NCI-H1930 (cell line): ENCODE results near the gene AFAP1L1.
"Not testable (repeated sequence)": the region's sequence is repeated elsewhere in the genome, so short reads cannot be mapped to it uniquely, and the experiment has no call there.

Experiments used
- DNase-seq, 2 experiments: peaks; one replicate each; lab custom pipeline; 2025; lab: John Stamatoyannopoulos, UW

Gene AFAP1L1

DNA sequence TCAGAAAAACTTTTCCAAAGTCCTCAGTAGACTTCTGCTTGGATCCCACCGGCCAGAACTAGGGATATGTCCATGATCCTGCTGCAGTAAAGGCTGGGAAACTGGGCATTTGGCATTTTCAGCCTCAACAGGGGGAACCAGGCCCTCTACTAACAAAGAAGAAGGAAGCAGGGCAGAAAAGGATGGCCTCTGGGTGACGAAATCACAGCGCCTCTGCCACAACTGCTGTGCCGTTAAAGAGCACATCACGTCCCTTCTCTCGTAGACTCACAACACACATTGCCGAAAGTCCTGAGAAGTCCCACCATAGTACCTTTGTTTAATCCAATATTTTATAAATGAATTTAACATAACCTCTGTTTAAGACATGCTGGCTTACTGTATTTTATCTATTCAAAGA lies 10.4 kb upstream of the AFAP1L1 start:
- no peak for DNase-seq

GRCh38 chr5:149262315-149262714 lies 9.3 kb upstream of the AFAP1L1 start:
- DNase-seq: no peak

DNA sequence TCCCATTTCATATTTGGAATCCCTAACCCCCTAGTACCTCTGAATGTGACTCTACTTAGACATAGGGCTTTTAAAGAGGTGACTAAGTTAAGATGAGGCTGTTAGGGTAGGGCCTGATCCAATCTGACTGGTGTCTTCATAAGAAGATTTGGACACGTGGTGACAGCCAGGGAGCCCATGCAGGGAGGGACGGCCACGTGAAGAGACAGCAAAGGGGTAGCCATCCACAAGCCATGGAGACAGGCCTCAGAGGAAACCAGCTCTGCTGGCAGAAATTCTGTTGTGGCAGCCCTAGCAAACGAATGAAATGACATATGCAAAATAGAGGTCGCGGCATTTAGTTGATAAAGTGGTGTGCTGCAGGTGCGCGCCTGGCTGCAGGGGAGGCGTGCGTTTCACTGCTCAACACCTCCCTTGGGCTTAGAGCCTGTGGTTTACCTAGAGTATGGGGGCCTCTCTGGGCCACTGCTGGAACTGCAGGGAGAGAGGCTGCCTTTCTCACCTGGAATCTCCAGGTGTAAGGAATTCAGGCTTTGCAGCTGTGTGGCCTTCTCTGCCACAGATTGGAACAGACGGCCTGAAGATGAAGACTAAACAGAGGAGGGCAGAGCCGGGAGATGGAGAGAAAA lies 7.1 kb upstream of the AFAP1L1 start:
- peak in 1 of 2 experiments; percentile 49 for DNase-seq

GRCh38 chr5:149265068-149265465 lies 6.6 kb upstream of the AFAP1L1 start:
- DNase-seq: no peak

DNA sequence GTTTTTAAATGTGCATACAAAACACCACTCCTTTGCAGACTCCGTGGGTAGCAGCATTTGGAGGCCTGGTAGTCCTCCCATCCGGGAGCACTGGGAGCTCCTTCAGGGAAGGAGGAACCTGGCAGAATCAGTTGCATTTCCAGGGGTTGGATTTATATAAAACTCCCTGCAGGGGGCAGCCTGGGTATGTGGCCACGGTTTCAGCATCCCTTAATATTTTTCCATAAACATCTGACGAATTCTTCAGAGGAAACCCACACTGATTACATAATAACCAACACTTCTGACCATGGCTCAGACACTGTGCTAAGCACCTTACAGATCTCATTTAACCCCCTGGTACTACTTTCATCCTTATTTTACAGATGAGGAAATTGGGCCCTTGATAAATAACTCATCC lies 6.1 kb upstream of the AFAP1L1 start:
- DNase-seq: no peak

DNA sequence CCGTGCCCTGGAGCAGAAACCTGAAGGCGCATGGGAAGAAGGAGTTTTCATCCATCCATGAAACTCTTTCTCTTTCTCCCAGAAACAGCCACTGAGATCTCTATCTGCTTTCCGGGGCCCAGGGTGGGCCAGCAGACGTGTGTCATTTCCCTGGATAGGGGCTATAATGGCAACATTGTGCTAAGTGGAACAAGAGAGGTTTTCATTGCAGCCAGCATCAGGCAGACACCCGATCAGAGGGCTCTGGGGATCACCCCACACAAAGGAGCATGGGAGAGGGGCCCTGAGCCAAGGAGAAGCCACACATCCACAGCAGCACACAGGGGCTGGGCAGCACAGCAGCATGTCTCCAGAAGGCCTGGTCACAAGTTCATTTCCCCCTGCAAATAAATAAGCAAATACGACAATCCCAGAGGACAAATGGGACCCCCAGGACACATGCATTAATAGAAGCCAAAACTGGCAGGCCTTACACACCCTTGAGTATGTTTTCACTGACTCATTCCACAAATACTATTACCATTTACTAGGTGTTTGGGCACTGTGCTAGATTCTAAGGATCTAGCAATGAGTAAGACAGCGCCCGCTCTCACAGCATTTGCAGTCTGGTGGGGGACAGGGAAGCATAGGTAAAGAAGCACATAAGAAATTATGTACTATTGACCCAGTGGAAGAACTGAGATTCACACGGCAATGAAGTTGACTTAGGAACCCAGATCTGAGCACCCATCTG lies 4.3 kb upstream of the AFAP1L1 start:
- DNase-seq: no peak

GRCh38 chr5:149268928-149269557 lies 2.6 kb upstream of the AFAP1L1 start:
- peak in 1 of 2 experiments; percentile 11 for DNase-seq

DNA sequence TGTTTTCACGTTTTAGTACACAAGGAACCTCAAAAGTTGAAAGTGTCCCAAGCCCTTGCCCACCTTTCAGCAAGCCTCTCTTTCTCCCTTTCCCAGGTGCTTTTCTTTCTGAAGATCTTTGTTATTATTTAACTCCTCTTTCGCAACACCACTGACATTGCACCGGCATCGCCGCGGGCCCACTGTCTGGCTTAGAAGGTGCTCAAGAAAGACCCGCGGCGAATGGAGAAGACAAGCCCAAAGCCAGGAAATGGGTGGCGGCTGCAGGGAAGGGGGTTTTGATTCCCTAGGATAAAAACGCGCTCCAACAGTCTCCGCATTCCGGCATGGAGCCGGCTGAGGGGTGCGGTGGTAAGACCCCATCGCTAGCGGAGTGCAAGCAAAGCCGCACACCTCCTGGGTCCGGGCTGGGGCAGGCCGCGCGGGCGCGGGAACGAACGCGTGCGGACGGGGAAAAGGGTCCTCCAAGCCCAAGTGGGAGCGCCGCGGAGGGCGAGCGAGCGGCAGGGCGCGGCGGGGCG lies 404 bp upstream of the AFAP1L1 start:
- DNase-seq: no peak

- DNase-seq: not testable (repeated sequence)
These were observed 1.1 kb downstream of the AFAP1L1 start for GRCh38 chr5:149272781-149273180.

DNA sequence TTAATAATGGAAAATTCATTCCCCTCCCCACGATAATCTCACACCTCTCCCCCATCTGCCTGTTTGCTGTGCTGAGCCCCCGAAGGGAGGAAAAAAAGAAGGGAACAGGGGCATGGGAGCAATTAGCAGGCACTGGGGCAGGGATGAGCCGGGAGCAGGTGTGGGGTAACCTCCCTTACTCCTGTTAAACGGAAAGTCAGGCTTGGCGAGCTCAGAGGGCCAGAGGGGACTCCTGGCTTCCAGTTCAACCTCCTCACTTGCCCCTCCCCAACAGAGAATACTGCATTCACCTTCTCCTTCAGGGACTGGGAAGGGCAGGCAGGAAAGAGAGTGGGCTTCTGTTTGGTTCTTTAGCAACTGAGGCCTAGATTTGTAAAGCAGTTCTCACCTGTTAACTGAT lies 1.6 kb downstream of the AFAP1L1 start:
- DNase-seq: no peak

GRCh38 chr5:149273950-149274349 lies 2.3 kb downstream of the AFAP1L1 start:
- no peak for DNase-seq

- no peak for DNase-seq
These were observed 3.3 kb downstream of the AFAP1L1 start for GRCh38 chr5:149274939-149275338.

DNA sequence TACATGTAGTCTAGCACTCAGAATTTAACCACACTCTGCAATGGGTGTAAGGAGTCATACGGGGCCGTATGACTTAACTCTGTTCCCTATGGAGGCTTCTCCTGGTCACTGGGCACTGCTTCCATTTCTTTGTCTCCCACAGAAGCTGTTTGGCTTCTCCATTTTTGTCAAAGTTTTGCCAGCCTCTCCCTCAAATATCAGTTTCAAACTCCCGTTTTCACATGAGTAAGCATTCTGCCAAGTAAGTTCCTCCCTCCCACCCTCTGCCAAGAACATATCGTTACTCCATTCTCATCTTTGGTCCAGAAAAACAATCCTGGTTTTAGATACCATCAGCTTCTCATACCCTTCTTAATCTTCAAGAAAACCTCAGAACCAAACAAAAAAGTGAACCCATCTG lies 6.1 kb downstream of the AFAP1L1 start:
- no peak for DNase-seq

- DNase-seq: no peak
These were observed 7.0 kb downstream of the AFAP1L1 start for GRCh38 chr5:149278451-149279210.

DNA sequence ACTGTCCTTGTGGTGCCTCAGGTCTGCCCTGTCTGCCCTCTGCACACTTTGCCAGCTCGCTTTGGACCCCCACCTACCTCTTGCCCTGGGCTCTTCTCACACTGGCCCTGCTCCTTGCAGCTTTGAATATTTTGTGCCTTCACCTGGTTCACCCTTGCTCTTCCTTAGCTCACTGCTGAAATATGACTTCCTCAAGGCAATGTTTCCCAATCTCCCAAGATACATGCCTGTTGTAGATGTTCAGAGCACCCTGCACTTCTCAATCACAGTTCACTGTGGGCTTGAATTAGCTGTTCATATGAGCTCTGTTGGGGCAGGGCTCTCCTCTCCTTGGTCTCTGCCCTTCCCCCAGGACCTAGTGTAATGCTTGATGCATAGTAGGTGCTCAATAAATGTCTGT lies 8.0 kb downstream of the AFAP1L1 start:
- no peak for DNase-seq

GRCh38 chr5:149280124-149280523 lies 8.5 kb downstream of the AFAP1L1 start:
- no peak for DNase-seq

DNA sequence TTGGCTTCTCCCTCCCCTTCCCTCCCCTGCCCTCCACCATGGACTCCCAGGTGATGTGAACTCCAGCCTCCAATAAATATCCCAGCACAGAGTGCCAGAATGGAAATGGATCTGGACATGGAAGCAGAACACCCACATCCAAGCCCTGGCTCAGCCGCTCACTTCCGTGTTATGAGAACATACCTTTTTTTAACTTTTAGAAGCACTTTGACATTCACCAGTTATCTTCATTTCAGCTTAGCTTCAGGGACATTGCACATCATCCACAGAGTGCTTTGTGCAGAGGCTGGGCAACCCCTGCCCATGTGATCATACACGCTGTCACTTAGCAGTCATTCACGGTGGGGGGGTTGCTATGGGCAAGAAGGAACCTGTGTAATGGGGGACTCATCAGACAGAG lies 9.1 kb downstream of the AFAP1L1 start:
- DNase-seq: no peak

- DNase-seq: no peak
These were observed 10.6 kb downstream of the AFAP1L1 start for GRCh38 chr5:149282027-149282965.

DNA sequence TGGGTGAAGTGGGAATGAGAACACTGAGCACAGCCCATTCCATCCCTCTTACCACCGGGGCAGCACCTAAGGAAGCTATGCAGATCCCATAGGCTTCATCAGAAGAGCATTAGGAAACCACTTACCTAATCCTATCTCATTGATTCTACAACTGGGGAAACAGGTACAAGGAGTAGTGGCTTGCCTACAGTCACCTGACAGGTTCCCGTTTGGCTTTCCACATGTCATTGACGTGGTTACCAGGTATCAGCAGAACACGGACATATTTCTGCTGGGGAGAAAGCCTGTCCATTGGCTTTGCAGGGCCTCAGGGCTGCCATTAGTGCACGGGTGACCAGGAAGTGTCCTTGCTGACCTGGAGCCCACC lies 11.3 kb downstream of the AFAP1L1 start:
- DNase-seq: no peak

DNA sequence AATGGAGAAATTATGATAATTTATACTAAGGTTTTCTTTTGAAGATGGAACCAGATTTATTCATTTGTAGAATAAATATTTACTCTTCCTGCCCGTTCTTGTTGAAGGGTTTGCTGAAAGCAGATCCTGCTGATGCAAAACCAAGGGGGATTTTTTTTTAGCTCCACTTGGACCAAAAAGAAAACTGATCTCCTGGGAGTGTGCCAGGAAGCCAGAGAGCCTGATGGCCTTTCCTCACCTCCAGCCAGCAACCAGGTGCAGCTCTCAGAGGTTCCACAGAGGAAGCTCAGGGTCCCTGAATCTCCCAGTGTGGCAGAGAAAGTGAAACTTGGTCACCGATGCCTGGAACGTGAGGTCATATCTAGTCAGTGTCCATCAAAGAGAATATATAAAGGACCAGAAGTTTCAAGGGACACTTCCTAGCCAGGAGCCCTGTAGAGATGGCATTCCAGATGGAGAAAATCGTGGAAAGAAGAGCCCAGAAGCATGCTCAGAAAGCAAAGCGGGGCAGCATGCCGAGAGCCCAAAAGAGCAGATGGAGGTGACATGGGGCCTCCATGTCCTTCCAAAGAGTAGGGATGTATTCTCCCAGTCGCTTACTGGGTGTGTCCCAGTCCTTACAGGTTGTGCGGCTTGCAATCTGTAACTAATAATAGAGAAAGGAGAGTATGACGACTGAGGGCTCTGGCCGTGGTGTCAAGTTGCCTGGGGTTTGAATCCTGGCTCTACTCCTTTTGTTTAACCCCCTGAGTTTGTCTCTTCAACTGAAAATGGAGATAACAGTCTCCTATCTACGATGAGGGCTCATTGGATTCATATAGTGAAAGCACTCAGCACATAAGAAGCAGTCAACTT lies 12.2 kb downstream of the AFAP1L1 start:
- DNase-seq: no peak
